CD14-positive monocyte (primary cell): ENCODE data around the gene PHYKPL. TPM values are rescaled to one million over a fixed set of nuclear protein-coding genes. Genes with fewer than 3 reads are reported as not detected.
A peak's percentile ranks its signal among the peaks of the same experiment; 100 is the strongest.

Experiments used
- DNase-seq, 3 donors: peaks; one replicate each; pipeline ENCODE4 v3.0.0-alpha.2; 2011 to 2022
- H2AFZ ChIP-seq: 2 replicates; pipeline ENCODE4 v1.6.0; 2012; ENCODE audit warnings: mild to moderate bottlenecking, low read depth, low read length, inconsistent platforms; ENCODE audit not compliant: insufficient read depth, poor library complexity, severe bottlenecking
- H3K27ac ChIP-seq, 2 donors: 1 replicate in 1 of 2; 2 replicates in 1 of 2; pipeline ENCODE4 v1.5.1; 2012 to 2013; ENCODE audit warnings: low read length in 2 of 2, control low read depth in 1 of 2, inconsistent platforms in 1 of 2, low read depth in 1 of 2, mild to moderate bottlenecking in 1 of 2
- H3K27me3 ChIP-seq, 2 donors: one replicate each; pipeline versions ENCODE4 v1.6.0 to v1.6.1; 2011 to 2013; ENCODE audit warnings: low read length in 2 of 2; ENCODE audit not compliant: control insufficient read depth in 2 of 2, insufficient read depth in 2 of 2
- H3K36me3 ChIP-seq, 2 donors: replicated peaks in 1 of 2; 1 replicate in 1 of 2; 2 replicates in 1 of 2; pipeline versions ENCODE4 v1.5.1 to v1.6.1; 2012 to 2013; ENCODE audit warnings: low read length in 2 of 2, control low read depth in 1 of 2, inconsistent platforms in 1 of 2, mild to moderate bottlenecking in 1 of 2; ENCODE audit not compliant: insufficient read depth in 2 of 2, control insufficient read depth in 1 of 2
- H3K4me1 ChIP-seq, 2 donors: 1 replicate in 1 of 2; 2 replicates in 1 of 2; pipeline versions ENCODE4 v1.5.1 to v1.6.1; 2012 to 2013; ENCODE audit warnings: low read length in 2 of 2, control low read depth in 1 of 2, inconsistent platforms in 1 of 2, mild to moderate bottlenecking in 1 of 2, moderate library complexity in 1 of 2; ENCODE audit not compliant: insufficient read depth in 2 of 2, control insufficient read depth in 1 of 2
- H3K4me2 ChIP-seq: replicated peaks from 2 replicates; pipeline ENCODE3; 2012; ENCODE audit warnings: low read length, moderate library complexity, mild to moderate bottlenecking; ENCODE audit not compliant: poor library complexity, severe bottlenecking; ENCODE audit errors: extremely low read depth
- H3K4me3 ChIP-seq, 3 experiments: fragments of 200-600 bp in 1 of 3; sonication (generic) in 1 of 3; replicated peaks in 1 of 3; 1 replicate in 2 of 3; 2 replicates in 1 of 3; pipeline ENCODE4 v1.5.1; 2011 to 2013; ENCODE audit warnings: low read length in 3 of 3, mild to moderate bottlenecking in 3 of 3, control low read depth in 2 of 3, low read depth in 2 of 3, inconsistent platforms in 1 of 3, moderate library complexity in 1 of 3
- H3K79me2 ChIP-seq: 2 replicates; pipeline ENCODE4 v1.6.0; 2012; ENCODE audit warnings: mild to moderate bottlenecking, control low read depth, inconsistent platforms, low read length, moderate library complexity; ENCODE audit not compliant: insufficient read depth
- H3K9ac ChIP-seq: 2 replicates; pipeline ENCODE4 v1.6.0; 2017; ENCODE audit warnings: low read length, mild to moderate bottlenecking; ENCODE audit not compliant: insufficient read depth, poor library complexity, severe bottlenecking
- H3K9me3 ChIP-seq, 2 donors: replicated peaks in 1 of 2; 1 replicate in 1 of 2; 2 replicates in 1 of 2; pipeline versions ENCODE4 v1.5.1 to v1.6.1; 2012 to 2013; ENCODE audit warnings: low read length in 2 of 2, control low read depth in 1 of 2; ENCODE audit not compliant: control insufficient read depth in 1 of 2, insufficient read depth in 1 of 2
- H4K20me1 ChIP-seq: 2 replicates; pipeline ENCODE4 v1.6.0; 2012; ENCODE audit warnings: mild to moderate bottlenecking, low read length, control low read depth, moderate library complexity; ENCODE audit not compliant: insufficient read depth
- H3K27ac Mint-ChIP-seq, 7 donors: one replicate each; pipeline ENCODE4 v1.8.0; 2020; ENCODE audit warnings: mild to moderate bottlenecking in 7 of 7, mixed read lengths in 7 of 7, moderate library complexity in 6 of 7, inconsistent platforms in 2 of 7
- H3K27me3 Mint-ChIP-seq, 3 donors: one replicate each; pipeline ENCODE4 v1.8.0; 2021 to 2022; ENCODE audit warnings: low read depth in 3 of 3, mild to moderate bottlenecking in 3 of 3, mixed read lengths in 3 of 3, moderate library complexity in 3 of 3, inconsistent platforms in 1 of 3
- H3K36me3 Mint-ChIP-seq, 2 donors: one replicate each; pipeline ENCODE4 v1.8.0; 2020; ENCODE audit warnings: mixed read lengths in 2 of 2, inconsistent platforms in 1 of 2, mild to moderate bottlenecking in 1 of 2
- H3K4me1 Mint-ChIP-seq: one replicate; pipeline ENCODE4 v1.8.0; 2020; ENCODE audit warnings: mild to moderate bottlenecking, mixed read lengths
- H3K4me3 Mint-ChIP-seq, 2 donors: one replicate each; pipeline ENCODE4 v1.8.0; 2020; ENCODE audit warnings: mild to moderate bottlenecking in 2 of 2, mixed read lengths in 2 of 2, moderate library complexity in 1 of 2
- H3K9me3 Mint-ChIP-seq, 7 donors: one replicate each; pipeline ENCODE4 v1.8.0; 2020 to 2022; ENCODE audit warnings: mixed read lengths in 7 of 7, mild to moderate bottlenecking in 6 of 7, moderate library complexity in 6 of 7, inconsistent platforms in 2 of 7
- WGBS: methylation state at CpG from one replicate; pipeline ENCODE4 v1.1.5; 2013; ENCODE audit warnings: missing lambda C conversion rate; ENCODE audit not compliant: insufficient coverage; 5-methylcytosine and 5-hydroxymethylcytosine counted together
- intact Hi-C, 2 donors: fragments of 100-400 bp; cut with micrococcal nuclease; formaldehyde crosslinking; loops; one replicate each; pipeline versions ENCODE4 v1.15.0 to v1.15.1; 2023
- polyA plus RNA-seq, 3 donors: library from polyadenylated mRNA; depleted of rRNA in 1 of 3; unstranded in 2 of 3; stranded (reverse) in 1 of 3; fragments of 300-500 nt in 2 of 3; fragments of >200 nt in 1 of 3; fragmentation: Illumina TruSeq in 2 of 3; gene quantifications; 1 replicate in 2 of 3; 2 replicates in 1 of 3; pipeline ENCODE4 v1.2.3, GENCODE V29; 2012 to 2021
- TF ChIP-seq, protein P1 (sequence below): fragments of 200-600 bp; IDR thresholded peaks from one replicate; pipeline ENCODE4 v1.8.0; 2022; ENCODE audit warnings: antibody characterized with exemption, mild to moderate bottlenecking

The PHYKPL gene
- polyA plus RNA-seq, 3 donors: 39.2 to 199 (median 43.0) TPM

DNA sequence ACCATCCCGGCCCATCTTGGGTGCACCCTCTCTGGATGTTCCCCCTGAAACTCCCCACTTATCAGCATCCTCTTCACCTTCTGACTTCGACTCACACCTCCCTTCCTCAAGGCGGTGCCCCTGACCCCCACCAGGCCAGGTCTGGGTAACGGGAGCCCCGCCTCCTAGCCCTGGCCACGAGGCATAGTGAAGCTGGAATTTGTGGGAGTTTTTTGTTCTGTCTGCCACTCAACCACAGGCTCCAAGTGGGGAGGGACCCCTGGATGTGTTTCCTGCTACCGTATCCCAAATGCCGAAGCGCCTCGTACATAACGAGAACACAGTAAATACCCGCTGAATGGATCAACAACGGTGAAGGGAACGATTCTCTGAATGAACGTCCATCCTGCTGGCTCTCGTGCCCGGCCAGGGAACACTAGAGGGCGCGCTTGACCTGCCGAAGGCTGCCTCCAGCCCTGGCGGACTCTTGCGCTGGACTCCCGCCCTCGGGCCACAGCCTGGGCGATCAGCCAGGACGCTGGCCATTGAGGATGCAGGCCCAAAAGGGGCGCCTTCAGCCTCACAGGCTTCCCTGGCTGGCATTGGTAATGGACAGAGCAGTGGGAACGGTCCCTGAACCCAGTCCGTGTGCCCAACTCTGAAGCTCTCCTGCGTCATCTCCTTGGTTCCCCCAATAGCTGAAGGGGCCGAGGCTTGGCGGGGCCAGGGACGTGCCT is 47.3 kb upstream of the PHYKPL start:
- peaks cover 6 to 20% of the 10 kb centered on the region in 2 donors for H3K9me3 ChIP-seq
- H3K27me3 ChIP-seq: no peaks in the 10 kb centered on the region
- H3K9ac ChIP-seq: no peak overlapping the region
- H3K27me3 Mint-ChIP-seq: peaks cover 0 to 3% (median 2%) of the 10 kb centered on the region in 3 donors
- H3K4me1 ChIP-seq: peaks cover 5 to 7% of the 10 kb centered on the region in 2 donors
- H3K27ac ChIP-seq: no peak overlapping the region
- H3K79me2 ChIP-seq: no peaks in the 10 kb centered on the region
- H3K4me3 ChIP-seq: no peak overlapping the region
- peaks cover 11 to 20% (median 17%) of the 10 kb centered on the region in 7 donors for H3K9me3 Mint-ChIP-seq
- peak; percentile 63 to 78 (median 75) for DNase-seq
- no peak overlapping the region for H3K27ac Mint-ChIP-seq
- peak overlapping the region; percentile 37 for H2AFZ ChIP-seq
- H3K36me3 ChIP-seq: no peaks in the 10 kb centered on the region
- peak overlapping the region; percentile 19 for H3K4me2 ChIP-seq
- peak overlapping the region in 1 of 2 donors; percentile 57 for H3K4me3 Mint-ChIP-seq
- no peaks in the 10 kb centered on the region for H4K20me1 ChIP-seq
- H3K4me1 Mint-ChIP-seq: peaks cover 8% of the 10 kb centered on the region
- TF ChIP-seq, protein P1, sequence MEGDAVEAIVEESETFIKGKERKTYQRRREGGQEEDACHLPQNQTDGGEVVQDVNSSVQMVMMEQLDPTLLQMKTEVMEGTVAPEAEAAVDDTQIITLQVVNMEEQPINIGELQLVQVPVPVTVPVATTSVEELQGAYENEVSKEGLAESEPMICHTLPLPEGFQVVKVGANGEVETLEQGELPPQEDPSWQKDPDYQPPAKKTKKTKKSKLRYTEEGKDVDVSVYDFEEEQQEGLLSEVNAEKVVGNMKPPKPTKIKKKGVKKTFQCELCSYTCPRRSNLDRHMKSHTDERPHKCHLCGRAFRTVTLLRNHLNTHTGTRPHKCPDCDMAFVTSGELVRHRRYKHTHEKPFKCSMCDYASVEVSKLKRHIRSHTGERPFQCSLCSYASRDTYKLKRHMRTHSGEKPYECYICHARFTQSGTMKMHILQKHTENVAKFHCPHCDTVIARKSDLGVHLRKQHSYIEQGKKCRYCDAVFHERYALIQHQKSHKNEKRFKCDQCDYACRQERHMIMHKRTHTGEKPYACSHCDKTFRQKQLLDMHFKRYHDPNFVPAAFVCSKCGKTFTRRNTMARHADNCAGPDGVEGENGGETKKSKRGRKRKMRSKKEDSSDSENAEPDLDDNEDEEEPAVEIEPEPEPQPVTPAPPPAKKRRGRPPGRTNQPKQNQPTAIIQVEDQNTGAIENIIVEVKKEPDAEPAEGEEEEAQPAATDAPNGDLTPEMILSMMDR: peak; percentile 93
- H3K36me3 Mint-ChIP-seq: no peaks in the 10 kb centered on the region
- intact Hi-C loops: loop anchor here (2.0 to 5.0 kb wide), 4 partner anchors 271 to 562 kb away; partner anchors contain the start of gene COL23A1 (in 1 of the 2)
- WGBS: 13% methylated on average over 27 of the region's 33 CpGs

DNA sequence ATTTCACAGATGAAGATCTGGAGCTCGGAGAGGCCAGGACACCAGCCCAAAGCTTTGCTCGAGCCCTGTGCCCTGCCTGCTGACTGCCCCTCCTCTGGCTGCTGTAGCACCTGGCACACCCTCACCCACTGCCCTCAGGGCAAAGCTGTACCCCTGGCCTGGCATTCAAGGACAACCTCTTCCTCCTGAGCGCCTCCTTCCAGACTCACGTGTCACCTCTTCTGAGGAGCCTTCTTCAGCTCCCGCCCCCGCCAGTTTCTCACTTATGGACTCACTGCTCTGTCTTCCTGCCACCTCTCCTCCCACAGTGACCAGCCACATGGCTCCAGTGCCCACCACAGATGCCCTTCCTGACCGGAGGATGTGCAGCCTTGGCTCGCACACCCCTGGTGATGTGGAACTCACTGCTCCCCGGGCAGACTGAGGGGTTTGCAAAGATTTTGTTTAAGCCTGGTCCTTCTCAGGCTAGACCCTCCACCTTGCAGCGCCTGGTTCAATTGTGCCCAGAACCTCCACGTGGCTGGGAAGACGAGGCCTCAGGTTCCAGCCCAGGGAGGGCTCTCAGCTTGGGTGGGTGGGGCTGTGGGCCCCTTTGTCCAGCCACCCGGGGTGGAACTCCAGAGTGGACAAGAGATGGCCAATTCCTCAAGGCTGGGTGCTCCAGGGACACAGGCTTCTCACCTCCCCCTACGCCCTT is 46.6 kb upstream of the PHYKPL start:
- TF ChIP-seq, protein P1: no peak
- Histone ChIP-seq H3K79me2 (no peaks in the 10 kb centered on the region), H4K20me1 (no peaks in the 10 kb centered on the region), H3K9ac (no peak overlapping the region), H3K4me3 (no peak overlapping the region), H3K4me2 (no peak overlapping the region), H3K27ac (no peak overlapping the region), H2AFZ (no peak overlapping the region), H3K27me3 (no peaks in the 10 kb centered on the region), H3K36me3 (no peaks in the 10 kb centered on the region), H3K4me1 (peaks cover 5 to 7% of the 10 kb centered on the region in 2 donors), H3K9me3 (peaks cover 6 to 20% of the 10 kb centered on the region in 2 donors)
- intact Hi-C loops: loop anchor here in 1 of 2 donors (2.0 kb wide), 1 partner anchor 562 kb away; no protein-coding TSS in a partner anchor
- 93% methylated on average over 13 of the region's 14 CpGs for WGBS
- no peak for DNase-seq
- H3K27me3 Mint-ChIP-seq: peaks cover 0 to 3% (median 2%) of the 10 kb centered on the region in 3 donors
- H3K9me3 Mint-ChIP-seq: peaks cover 11 to 20% (median 17%) of the 10 kb centered on the region in 7 donors
- no peaks in the 10 kb centered on the region for H3K36me3 Mint-ChIP-seq
- H3K4me1 Mint-ChIP-seq: peaks cover 8% of the 10 kb centered on the region
- H3K27ac Mint-ChIP-seq: peak overlapping the region in 1 of 7 donors; percentile 4
- H3K4me3 Mint-ChIP-seq: no peak overlapping the region
